ENCODE data around the gene CPE.
A peak's percentile ranks its signal among the peaks of the same experiment; 100 is the strongest.
"Not testable (repeated sequence)": the region's sequence is repeated elsewhere in the genome, so short reads cannot be mapped to it uniquely, and the experiment has no call there.

Gene CPE

DNA sequence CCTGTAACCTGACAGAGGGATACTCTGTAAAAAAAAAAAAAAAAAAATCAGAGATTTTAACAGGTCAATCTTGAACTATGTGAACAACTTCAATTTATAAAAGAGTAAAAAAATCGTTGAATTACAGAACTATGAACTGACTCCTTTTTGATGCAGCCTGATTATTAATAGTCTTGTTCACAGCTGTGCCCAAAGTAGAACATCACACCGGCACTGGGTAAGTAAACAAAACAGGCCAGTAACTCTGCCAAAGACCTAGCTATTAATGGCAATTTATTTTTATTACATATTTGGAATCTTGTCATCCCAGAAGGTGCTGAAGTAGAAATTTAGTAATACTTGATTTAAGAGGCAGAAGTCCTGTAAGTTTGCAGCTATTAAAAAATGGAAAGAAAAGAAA lies 31.4 kb downstream of the CPE start:
- DNase-seq: no peak

DNA sequence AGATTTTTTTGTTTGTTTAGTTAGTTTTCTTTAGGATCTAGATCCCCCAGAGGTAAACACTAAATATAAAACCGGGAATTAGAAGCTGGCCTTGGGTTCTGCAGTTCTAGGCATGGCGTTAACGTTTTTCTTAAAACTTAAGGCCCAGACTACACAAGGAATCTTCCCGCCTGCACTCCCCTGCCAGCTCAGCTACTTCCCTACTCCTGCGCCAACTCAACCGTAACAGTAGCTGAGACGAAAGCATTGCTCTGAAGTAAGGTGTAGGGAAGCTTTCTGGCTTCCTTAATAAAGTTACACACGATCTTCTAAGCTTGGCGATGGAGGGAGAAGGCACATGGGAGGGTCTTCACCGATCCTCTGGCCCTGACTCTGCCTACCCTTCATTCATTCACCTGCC lies 37.1 kb downstream of the CPE start:
- no peak for DNase-seq

DNA sequence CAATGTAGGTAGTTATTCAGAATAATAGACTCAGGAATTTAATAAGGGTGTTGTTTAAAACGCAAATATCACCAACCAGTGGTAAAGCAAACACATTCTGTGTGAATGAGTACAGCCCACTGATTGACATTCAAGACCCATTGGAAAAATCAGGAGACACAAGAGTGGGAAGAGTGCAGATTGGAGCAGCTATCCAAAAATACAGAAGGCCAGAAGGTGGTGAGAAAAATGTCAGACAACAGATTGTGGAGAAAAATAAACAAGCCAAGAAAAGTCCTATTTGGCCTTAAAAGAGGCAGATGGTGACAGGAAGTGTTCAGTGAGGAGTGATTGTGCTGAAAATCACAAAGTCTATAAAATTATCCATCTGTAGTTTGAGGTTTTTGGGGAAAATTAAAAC lies 39.3 kb downstream of the CPE start:
- DNase-seq: no peak

DNA sequence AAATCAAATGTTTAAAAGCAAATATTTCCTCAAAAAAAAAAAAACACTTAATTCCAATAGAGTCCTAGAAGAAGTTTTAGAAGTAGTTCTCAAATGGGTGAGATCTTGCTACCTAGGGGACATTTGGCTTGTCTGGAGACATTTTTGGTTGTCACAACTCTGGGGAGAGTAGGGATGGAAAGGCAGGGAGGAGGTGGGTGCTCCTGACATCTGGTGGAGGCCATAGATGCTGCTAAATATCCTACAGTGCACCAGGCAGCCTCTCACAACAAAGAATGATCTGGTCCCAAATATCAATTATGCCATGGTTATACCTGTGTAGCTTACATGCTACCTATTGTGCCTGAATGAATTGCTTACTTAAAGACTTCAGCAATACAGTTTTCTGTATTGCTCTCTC lies 46.8 kb downstream of the CPE start:
- DNase-seq: no peak

DNA sequence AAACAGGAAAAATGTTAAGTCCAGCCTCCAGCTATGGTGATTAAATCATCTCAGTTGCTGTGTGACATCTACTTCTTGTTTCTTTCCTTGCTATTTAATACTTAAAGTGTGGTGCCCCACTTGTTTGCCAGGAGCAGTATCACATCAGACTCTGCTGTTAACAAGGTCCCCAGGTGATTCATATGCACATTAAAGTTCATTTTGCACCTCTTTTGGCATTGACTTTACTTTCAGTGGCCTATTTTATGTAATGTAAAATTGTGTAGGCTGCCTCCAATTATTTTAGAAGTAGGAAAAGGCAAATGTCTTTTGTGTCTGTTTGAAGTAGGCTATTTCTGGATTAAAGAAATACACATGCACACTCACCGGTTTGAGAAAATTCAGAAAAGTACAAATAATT lies 47.5 kb downstream of the CPE start:
- DNase-seq: no peak

DNA sequence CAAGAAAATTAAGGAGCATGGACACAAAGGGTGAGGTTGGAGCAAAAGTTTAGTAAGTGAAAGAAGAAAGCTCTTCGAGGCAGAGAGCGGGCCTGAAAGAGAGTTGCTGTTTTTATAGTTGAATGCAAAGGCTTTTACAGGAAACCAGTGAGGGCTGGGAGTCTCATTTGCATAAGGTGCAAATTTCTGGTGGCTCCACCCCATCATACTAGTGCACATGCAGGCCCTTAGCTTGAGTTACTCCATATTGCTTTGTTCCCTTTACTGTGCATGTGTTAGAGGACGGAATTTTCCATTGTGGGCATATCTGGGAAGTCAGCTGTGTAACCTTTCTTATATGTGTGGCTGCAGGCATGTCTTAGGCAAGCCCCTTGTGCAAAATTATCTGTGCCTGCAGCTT lies 48.0 kb downstream of the CPE start:
- DNase-seq: no peak

DNA sequence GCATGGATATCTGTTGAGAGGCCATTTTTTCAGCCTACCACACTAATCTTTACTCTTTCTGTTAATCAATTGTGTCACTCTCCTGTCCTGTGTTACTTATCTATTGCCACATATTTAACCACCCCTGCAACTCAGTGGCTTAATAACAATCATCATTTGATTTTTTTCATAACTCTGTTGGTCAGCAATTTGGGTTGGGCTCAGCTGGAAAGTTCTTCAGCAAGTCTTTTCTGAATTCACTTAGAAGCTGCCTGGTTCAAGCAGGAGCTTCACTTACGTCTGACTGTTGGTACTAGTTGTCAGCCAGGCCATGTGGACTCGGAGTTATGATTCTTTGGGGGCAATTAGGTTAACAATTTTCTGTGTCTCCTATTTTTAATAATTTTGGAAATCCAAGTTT lies 50.1 kb downstream of the CPE start:
- no peak for DNase-seq

DNA sequence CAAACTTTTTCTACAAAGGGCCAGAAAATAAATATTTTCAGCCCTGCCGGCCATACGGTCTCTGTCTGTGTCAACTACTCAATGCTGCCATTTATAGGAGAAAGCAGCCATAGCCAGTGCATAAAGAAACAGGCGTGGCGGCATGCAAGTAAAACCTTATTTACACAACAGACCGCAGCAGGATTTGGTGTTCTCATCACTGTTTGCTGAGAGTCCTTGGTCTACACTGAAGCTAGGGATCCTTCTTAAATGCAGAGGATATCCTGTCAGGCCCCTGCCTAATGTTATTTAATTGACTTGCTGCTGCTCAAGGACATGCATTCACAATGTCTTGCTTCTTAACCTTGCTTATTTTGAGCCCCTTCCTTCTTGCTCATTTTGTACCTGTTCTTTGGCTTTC lies 54.7 kb downstream of the CPE start:
- DNase-seq: peak; percentile 18 to 66

DNA sequence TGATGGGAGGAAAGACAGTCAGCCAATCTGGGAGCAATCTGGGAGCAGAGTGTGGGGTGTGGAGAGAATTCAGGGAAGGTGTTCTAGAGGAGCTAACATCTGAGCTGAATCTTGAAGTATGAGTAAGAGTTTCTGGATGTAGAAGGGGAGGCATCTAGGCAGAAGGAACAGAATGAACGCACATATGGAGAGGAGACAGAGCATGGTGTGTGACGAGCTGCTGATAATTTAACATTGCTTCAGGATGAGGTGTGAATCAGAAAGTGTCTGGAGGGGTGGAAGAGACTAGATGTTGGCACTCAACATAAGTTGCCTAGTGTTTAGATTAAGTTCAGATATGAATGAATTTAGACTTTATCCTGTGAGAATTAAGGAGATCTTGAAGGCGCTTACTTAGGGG lies 58.9 kb downstream of the CPE start:
- DNase-seq: no peak

DNA sequence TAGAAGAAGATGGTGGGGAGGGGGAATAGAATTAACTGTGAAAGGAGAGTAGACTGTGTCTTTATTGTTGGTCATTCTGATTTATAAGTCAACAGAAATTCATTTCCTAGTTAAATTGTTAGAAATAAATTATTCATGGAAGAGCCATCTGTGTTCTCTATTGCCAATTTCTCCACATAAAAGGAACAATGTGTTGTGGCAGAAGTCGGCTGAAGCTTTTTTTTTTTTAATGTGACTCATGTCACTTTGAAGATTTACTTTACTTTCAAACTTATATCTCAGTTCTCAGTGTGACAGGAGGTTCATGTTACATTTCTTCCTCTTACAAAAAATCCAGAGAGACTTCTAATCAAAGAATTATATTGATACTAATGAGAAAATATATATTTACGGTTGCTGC lies 60.5 kb downstream of the CPE start:
- no peak for DNase-seq

DNA sequence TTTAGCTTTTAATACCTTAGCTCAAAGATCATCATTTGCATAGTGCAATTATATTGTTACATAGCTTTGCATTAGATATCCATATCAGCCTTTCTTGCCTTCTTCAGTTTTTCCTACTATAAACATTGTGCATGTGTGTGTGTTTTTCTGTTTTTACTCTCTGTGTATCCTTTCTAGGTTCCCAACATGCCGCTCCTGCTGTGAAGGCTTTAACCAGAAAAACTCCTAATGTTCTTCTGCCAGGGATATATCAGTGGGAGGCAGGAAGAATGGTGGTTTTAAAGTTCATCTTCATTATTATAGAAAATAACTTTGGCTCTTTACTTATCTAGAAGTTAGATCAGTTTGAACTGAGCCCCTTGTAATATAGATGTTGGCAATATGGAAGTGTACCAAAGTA lies 61.2 kb downstream of the CPE start:
- no peak for DNase-seq

DNA sequence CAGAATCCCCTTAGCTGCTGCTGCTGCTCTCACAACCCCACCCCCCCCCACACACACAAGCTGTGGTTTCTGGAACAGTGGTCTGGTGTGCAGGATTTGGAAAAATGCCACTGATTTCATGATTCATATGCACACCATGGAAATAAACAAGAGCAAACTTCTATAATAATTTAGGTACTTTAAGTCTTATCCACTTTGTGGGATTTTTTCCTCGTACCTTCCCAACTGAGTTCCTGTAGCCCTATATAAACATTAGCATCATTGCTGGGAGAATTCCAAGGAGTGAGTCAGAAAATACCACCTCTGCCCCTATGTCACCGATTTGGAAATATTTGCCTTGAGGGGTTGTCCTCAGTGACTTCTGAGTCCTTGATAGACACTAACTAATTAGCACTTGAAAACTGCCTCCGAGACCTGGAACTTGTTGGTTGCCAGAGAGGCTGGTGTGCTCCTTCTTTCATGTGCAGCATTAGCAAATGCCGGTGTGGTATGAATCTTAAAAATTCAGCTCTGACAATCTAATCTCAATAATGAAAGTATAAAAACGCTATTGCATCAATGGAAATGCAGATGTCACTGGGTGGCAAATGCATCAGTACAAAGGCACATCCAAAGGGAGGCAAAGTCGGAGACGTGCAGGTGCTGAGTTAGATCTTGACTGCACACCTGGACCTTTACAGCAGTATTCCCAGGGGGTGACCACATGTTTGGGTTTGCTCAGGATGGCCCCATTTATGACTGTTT lies 61.8 kb downstream of the CPE start:
- DNase-seq: no peak

DNA sequence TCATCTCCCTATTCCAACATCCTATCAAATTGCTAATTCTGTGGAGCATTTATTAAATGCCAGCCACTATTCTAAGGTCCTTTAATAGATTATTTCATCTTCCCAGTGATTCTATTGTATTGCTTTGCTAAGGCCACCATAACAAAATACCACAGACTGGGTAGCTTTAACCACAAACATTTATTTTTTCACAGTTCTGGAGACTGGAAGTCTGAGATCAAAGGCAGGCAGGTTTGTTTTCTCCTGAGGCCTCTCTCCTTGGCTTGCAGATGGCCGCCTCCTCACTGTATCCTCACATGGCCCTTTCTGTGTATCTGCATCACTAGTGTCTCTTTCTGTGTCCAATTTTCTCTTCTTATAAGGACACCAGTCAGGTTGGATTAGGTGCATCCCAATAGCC lies 64.5 kb downstream of the CPE start:
- no peak for DNase-seq

DNA sequence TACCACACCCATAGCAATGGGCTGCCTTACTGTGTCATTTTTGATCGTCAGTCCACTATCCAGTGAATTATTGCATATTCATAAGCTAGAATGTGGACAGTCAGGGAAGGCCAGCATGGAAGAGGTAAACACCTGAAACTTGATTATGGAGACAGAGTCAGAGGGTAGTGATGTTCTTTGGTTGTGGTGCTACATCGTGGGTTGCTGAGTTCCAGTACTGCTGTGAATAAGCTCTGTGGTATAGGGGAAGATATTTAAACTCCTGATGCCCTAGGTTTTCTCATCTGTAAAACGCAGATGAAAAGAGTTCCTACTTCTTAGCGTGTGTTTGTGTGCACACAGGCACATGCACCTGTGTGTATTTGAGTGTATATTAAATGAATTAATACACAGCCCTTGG lies 69.9 kb downstream of the CPE start:
- no peak for DNase-seq

DNA sequence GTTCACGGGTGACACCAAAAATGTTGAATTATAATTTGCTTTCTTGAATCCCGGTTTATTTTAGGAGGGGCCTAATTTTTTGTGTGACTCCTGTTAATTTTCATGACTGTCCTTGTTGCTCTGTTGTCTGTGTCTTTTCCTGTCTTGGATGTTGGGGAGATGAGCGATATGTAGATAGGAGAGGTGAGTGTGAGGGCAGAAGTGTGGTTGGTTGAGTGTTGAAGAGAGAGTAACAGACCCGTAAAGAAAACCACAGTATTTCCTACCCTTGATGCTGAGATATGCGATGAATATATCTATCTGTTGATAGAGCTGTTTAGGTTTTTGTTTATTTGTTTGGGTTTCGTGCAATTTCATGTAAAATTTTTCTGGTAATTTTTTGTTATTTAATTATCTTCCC lies 70.5 kb downstream of the CPE start:
- DNase-seq: no peak

DNA sequence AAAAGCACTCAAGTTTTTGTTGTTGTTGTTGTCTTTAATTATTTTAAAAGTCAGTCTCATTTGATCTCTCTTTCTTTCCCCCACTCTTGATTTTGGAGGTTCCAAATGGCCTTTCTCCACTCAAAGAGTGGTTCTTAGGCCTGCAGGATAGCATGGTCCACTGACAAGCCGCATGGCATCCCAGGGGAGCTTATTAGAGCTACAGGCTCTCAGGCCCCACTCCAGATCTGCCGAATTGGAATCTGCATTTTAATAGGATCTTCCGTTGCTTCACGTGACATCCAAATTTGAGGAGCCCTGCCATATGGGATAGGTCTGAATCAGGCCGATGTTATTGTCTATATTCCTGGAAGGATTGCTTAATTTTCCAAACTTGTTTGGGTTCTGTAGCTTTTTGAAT lies 72.1 kb downstream of the CPE start:
- peak; percentile 44 to 51 for DNase-seq

DNA sequence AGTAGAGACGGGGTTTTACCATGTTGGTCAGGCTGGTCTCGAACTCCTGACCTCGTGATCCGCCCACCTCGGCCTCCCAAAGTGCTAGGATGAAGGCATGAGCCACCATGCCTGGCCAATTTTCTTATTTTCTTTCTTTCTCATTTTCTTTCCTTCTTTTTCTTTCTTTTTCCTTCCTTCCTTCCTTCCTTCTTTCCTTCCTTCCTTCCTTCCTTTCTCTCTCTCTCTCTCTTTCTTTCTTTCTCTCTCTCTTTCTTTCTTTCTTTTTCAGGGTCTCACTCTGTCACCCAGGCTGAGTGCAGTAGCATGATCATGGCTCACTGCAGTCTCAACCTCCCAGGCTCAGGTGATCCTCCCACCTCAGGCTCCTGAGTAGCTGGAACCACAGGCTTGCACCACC lies 74.3 kb downstream of the CPE start:
- DNase-seq: not testable (repeated sequence)

DNA sequence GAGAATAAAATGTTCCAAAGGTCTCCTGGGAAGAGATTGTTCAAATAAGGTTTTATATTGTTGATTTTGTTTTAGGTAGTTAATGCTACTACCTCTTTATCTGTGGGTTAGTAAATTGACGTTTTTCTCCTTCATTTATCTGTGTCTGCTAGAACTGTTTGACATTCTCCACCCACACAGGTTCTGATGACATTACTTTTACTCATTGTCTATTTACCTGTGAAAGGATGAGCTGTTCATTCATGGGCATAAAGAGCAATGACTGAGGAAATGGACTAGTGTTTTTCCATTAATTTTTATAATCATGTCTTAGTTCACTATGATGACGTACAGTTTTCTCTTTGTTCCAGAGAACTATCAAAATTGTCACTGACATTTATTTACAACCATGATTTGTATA lies 75.6 kb downstream of the CPE start:
- no peak for DNase-seq

DNA sequence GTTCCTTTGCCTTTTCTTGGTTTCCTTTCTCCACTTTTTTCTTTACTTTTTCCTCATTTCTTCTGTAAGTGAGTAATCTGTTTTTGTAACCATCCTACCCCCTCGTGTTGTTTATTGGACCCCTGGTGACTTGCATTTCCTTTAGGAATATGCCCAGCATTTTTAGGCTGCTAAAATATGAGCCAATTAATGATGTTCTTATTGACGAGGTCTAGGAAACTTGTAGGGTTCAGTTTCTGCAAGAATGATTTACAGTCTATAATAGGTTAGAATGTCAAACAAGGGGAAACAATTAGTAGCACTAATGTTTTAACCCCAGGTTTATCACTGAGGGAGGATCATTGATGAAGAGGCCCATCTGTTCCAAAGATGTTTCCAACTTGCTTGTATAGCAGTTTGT lies 79.0 kb downstream of the CPE start:
- no peak for DNase-seq

DNA sequence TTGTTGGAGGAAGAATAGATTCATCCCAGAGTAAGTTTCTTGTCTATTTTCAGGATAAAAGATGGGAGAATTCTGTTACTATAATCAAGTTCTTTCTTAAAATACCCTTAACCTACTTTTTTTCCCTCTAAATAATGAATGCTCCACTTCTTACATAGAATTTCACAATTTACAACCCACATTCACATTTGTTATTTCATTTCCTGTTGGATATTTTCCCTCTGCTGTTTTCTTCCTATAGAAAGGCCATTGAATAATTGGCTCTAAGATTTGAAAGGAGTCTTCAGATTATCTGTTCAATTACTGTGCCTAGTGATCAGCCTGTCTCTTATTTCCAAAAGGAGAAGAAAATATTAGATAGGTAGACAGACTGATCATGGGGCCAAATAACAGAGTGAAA lies 79.7 kb downstream of the CPE start:
- no peak for DNase-seq

DNA sequence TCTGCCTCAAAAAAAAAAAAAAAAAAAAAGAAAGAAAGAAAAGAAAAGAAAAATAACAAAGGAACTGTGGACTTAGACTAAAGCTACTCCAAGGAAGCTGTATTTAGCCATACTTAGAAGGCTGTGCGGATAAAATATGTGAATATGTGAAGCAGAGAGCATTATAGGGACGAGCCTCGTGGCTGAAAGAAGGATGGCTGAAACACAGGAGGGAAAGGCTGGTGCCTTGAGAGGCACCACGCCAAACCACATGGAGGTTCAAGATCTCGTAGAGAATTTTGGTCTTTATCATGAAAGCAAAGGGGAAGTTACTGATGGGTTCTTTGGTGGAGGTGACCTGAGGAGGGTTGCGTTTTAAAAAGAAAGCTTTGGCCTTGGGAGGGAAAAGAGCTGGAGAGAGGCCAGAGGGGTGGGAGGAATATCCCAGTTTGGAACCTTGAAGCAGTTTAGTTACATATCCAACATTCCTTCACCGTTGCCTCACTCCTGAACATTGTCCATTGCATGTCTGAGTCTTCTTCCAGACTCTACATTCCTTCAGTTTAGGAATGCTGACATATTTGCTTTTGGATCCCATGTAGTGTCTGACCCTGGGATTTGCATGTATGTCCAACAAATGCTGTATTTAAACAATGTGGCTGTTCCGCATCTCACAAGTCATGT lies 82.5 kb downstream of the CPE start:
- no peak for DNase-seq

DNA sequence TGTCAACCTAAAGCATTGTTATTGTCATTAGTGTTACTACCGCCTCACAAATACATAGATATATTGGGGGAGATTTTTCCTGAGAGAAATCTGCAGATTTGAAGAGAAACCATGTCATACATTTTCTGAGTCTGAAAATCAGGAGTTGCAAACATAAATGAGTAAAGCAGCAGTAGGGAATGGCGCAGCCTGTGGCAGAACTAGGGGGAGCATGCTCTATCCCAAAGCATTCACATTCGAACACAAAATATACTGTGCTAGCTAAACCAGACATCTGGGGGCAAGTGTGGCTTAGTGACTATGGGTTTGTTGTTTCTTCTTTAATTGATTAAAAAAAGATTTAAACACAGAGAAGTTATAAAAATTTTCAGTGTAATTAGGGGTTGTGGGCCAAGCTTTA lies 83.2 kb downstream of the CPE start:
- no peak for DNase-seq

DNA sequence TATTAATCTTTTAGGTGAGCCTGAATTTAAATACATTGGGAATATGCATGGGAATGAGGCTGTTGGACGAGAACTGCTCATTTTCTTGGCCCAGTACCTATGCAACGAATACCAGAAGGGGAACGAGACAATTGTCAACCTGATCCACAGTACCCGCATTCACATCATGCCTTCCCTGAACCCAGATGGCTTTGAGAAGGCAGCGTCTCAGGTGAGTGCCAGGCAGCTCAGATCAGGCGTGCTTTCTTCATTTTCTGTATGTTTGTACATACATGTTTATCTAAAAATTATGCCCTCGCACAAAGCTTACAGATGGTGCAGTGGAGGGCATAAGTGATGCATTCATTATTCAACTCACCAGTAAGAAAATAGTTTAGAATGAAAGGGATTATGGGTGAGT lies 85.6 kb downstream of the CPE start:
- no peak for DNase-seq

DNA sequence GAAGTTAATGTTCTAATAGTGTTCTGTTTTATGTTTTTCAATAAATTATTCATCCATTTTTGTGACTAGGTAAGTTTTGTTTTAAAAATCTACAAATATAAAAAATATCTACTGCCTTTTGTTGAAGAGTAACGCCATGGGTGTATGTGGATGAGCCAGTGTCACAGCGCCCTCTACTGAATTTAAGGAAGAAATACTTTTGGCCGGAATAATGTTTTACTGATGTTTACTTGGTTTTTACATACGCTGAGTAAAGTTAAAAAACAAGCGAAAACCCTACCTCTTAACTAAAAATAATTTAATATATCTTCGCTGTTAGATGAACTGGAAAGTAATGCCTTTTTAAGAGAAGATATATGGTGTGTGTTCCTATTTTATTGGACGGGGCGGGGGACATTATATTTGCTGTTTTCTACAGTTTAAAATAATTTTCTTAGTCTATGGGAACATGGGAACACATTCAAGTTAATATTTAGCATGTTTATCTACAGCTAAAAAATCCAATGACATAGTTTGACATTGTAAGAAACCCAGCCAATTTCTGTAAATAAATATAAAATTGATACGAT lies 86.1 kb downstream of the CPE start:
- no peak for DNase-seq

DNA sequence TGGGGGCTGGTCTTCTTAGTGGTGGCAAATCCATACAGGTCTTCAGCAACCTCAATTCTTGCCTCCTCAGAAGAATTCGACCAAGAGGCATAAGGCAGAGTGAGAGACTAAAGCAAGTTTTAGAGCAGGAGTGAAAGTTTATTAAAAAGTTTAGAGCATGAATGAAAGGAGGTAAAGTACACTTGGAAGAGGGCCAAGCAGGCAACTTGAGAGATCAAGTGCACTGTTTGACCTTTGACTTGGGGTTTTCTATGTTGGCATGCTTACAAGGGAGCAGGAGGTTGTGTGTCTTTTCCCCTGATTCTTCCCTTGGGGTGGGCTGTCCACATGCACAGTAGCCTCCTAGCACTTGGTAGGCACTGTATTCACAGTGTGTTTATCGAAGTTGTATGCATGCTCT lies 91.2 kb downstream of the CPE start:
- no peak for DNase-seq
